HG03159 (cell line): ENCODE measurements around the gene CEP72.
A peak's percentile ranks its signal among the peaks of the same experiment; 100 is the strongest.
"Not testable (repeated sequence)": the region's sequence is repeated elsewhere in the genome, so short reads cannot be mapped to it uniquely, and the experiment has no call there.

Experiments used
- ATAC-seq: cut with Tn5 transposase; IDR thresholded peaks from one replicate; pipeline ENCODE4 v1.9.1; 2021; ENCODE audit warnings: mild to moderate bottlenecking, moderate library complexity; ENCODE audit not compliant: unreplicated experiment

Gene CEP72

DNA sequence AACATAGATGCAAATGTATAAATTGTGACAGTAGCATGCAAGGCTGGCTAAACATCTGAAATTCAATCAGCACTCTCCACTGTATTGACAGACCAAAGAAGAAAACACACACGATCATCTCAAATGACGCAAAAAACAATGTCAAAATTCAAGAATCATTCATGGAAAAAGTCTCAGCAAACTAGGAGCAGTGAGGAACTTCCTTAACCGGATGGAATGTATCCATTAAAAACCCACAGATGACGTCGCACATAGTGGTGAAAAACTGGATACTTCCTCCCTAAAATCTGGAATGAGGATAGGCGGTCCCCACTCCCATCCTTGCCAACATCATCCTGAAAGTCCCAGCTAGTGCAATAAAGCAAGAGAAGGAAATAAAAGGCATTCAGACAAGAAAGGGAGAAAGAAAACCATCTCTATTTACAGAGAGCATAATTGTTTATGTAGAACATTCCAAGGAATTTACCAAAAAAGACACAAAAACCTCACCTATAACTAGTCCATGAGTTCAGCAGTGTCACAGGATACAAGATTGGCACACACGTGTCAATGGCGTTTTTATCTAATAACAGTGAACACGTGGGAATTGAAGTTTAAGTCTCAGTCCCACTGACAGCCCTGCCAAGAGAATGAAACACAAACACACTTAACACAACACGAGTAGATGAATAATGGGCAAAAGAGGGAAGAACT lies 14.1 kb upstream of the CEP72 start:
- ATAC-seq: no peak

DNA sequence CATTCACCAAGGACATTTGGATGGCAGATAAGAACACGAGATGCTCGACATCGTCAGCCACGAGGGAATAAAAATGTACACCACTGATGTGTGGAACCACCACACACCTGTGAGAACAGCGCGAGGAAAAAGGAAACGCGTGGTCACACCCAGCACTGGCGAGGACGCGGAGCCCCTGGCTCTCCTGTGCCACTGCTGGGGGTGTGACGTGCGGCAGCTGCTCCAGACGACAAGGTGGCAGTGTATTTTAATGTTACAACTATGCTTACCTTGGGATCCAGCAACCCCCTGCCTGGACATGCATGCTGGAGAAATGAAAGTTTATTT lies 13.6 kb upstream of the CEP72 start:
- ATAC-seq: no peak

DNA sequence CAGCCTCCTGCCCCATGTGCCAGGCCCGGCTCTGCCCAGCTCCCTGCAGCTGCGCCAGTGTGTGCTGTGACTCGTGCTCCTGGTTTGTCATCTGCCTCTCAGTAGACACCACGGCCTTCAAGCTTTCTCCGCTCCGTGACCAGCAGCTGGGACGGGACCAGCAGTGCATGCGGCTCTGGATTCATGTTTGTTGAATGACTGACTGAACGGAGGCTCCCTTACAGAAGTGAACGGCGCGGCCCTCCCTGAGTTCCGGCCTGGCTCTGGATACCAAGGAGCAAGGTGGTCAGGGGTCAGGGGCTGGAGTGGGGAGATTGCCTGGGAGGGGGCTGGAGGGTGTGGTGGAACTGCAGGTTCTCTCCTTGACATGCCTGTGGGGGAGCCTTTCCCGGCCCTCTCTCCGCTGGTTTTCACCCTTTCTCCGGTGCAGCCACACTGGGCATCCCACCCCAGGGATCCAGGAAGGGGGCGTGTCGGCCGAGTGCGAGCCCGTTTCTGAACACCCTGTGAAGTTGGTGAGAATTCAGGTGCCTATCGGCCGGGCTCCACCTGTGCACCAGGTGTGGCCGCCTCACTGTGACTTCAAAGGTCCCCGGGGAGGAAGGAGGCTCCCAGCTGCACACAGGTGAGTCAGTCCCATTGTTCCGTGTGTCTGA lies 11.1 kb upstream of the CEP72 start:
- no peak for ATAC-seq

DNA sequence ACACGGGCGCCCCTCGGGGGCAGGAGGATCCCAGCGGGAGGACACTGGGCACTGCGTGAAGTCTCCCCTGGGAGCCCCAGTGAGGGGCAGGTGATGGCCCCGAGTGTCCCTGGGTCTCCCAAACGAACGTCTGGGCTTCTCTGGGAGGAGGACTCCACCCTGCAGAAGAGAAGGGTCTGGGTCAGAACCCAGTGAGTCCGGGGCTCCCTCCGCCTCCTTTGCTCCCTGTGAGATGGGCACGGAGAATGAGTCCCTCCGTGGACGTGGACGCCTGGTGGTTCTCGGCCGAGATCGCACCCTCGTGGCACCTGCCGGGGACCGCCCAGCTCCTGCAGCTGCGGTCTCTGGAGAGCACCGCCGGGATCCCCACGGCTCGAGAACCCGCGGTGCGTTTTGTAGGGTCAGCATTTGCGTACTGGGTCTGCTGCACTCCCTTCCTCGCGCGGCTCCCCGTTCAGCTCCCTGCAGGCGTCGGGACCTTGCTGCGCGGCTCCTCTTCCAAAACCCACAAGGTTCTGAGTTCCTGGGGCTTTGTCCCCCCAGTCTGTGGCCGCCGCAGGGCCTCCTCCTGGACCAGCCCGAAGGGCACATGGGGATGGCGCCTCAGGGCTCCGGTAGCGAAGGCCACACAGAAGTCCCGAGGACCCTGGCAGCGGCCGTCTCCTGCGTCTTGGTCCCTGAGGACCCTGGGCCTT lies 10.2 kb upstream of the CEP72 start:
- no peak for ATAC-seq

DNA sequence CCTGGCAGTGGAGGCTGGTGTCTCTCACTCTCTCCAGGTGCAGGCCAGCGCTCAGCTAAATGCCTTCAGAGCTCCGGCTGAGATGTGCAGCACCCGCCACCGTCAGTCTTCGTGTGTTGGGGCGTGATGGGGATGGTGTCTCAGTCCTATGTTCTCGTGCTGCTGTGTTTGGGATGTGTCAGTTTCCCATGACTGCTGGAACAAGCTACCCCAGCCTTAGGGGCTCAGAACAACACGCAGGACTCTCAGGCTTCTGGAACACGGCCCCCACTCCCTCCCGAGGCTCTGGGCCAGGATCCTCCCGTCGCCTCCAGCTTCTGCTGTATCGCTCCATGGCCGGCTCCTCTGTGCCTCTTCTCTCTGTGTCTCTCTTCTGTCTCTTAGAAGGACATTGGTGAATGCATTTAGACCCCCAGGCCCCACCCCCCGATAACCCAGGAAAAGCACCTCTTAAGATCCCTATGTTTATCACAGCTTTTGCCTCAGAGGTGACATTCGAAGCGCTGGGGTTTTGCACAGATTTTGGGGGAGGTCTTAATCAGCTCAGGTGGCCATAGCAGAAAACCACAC lies 9.6 kb upstream of the CEP72 start:
- no peak for ATAC-seq

DNA sequence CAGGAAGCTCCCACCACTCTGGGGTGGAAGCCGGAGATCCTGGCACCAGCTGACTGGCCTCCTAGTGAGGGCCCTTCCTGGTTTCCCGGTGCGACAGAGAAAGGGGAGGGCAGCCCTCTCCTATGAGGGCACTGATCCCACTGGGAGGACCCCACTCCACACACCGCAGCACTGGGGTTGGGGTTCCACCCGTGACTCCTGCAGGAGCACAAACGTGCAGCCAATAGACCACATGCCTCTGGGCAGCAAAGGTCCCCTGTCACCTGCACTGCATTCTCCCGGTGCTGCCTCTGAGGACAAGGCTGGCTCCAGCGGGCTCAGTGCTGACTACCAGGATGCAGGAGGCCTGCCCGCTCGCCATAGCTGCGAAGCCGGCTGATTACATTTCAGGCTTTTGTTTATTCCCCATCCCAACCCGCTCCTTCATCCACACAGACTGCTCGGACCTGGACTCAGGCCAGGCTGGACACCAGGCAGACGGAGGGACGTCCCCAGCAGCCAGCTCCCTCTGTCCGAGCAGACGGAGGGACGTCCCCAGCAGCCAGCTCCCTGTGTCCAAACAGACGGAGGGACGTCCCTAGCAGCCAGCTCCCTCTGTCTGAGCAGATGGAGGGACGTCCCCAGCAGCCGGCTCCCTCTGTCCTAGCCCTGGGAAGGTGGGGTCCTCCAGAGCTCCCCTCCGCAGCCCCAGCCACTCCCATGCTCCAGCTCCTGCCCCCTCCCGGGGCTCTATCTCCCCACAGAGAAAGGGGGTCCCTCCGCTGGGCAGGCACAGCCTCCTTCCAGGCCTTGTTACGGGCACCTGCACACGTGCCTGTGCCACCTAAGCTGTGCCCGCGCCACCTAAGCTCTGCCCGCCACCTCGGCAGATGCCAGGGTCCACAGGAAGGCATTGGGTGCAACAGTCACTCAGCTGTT lies 8.8 kb upstream of the CEP72 start:
- ATAC-seq: no peak

DNA sequence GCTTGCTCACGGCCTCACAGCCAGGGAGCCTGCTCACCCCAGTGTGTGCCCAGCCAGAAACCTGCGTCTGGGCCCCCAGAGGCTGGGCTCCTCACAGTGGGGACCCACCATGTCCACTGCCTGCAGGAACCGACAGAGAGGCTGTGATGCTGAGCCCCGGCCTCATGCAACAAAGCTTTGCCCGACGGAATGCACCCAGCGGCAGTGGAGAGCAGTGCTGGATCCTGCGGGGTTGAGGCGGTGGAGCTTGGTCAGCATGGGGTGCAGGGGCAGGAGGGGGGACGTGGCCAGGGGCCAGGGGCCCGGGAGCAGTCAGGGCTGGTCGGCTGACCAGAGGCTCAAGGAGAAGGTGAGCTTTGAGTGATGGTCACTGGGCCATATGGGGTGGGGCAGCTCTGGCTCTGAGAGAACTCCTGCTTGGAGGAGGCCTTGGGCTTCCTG lies 7.7 kb upstream of the CEP72 start:
- ATAC-seq: no peak

DNA sequence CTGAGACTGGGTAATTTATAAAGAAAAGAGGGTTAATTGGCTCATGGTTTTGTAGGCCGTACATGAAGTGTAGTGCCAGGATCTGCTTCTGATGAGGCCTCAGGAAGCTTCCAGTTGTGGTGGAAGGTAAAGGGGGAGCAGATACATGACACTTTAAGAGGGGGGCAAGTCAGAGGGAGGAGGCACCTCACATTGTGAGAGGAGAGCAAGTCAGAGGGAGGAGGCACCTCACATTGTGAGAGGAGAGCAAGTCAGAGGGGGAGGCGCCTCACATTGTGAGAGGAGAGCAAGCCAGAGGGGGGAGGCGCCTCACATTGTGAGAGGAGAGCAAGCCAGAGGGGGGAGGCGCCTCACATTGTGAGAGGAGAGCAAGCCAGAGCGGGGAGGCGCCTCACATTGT lies 7.0 kb upstream of the CEP72 start:
- not testable (repeated sequence) for ATAC-seq

DNA sequence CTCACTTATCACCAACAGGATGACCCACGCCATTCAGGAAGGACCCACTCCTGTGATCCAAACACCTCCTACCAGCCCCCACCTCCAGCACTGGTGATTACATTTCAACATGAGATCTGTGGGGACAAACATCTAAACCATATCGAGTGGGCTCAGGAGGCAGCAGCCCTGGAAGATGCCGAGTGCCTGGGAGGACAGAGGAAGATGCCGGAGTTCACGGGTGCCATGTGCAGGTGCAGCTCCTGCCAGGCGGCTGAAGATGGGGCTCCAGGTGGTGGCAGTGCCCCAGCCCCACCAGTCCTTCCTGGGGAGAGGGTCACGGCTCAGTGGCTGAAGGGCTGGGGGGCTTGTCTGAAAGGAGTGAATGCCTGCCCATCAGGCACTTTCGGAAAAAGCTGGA lies 6.1 kb upstream of the CEP72 start:
- no peak for ATAC-seq

DNA sequence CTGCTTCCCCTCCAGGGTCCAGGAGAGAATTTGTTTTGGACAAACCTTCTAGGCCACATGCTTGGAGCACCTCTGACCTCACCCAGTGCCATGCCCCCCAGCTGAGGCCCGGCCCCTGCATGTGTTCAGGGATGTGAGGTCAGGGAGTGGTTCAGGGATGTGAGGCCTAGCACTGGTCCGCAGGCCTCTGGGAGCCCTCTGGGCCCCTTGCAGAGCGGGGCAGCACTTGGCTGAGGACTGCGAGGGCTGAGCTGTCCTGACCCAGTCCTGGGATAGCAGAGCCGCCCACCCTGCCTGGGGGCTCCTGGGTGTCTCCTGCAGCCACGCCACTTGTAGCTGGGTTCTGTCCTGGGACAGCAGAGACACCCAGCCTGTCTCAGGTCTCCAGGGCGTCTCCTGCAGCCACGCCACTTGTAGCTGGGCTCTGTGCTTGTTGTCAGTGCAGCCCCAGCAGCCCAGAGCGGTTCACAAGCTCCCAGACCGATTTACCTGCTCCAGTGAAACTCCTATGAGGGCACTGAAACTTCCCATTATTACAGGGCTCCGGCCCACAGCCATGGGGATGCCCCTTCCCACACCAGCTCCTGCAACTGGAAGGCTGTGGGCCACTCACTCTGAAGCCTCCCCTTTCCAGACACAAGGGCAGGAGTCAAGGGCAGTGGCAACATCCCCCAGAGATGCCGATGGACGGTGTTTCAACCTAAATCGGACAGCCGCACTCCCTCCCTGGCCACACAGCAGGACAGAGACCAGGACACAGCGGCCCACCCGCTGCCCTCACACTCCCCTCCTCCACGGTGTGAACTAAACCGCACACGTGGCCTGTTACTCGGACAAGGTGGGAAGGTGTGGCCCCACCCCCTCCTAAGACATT lies 5.4 kb upstream of the CEP72 start:
- no peak for ATAC-seq

DNA sequence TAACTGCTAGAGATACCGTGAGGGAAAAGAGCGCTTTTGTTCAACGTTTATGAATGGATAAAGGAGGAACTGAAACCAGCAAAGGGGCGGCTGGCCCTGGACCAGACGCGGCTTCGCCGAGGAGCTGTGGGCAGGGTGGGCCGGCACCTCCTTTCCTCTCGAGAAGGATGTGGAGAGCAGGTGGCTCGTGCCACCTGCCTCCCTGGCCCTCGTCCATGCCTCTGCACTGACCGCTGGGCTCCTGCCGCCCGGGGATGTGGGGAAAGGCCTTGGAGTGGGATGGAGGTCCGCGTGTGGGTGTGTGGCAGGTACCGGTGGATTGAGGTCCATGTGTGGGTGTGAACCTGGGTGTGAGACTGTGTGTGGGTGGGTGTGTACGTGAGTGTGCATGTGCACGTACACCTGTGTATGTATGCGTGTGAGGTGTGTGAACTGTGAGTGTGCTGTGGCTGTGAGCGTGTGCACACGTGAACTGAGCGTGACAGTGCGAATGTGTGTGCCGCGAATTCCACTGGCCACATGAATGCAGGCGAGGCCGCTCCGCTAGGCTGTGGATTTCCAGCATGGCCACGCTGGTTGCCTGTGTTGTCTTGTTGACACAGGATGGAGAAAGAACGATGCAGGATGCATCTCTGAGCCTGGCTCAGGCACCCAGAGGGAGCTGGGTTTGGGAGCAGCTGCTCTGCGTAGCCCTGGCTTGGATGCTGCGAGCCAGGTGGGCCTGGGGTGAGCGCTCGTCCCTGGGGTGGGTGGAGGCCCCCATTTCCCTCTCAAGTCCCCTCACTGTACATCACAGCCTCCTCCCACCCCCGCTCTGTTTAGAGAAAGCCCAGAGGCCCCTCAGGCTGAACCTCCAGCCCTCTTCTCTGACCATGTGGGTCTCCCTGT lies 4.4 kb upstream of the CEP72 start:
- peak; percentile 46 for ATAC-seq

DNA sequence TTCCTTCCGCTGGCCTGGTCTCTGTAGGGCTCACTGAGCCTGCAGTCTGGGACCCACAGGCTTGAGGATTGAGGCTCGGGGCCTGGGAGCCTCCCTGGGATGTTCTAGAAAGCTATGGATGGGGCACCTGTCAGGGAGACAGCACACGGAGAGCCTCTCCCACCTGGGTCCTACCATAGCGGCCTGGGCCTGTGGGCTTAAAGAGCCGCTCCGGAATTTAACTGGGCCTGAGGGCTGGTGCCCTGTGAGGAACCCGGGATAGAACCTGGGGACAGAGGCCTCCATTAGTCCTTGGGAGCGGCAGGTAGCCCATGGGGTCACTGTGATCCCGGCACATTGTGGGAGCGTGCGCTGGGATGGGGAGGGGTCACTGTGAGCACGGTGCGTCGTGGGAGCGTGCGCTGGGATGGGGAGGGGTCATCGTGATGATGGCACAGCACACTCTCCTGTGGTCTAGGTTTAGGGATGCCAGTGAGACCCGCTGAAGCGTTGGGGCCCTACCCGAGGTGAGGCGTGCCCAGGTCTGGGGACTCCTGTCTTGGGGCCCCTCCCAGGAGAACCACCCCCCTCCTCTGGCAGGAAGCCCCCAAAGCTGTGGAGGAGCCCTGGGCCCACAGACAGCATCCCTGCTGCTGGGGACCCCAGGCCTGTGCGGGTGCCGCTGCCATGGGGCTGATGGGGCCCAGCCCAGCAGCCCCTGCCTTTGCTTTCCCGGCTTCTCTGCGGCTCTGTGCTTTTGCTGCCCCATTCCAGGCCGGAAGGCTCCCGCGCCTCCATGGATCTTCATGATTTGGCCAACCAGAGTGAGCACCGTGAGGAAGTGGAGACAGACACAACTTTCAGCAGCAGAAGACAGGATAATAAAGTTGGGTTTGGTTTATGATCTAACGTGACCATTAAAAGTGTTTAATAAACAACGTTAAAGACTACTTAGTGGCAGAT lies 3.4 kb upstream of the CEP72 start:
- no peak for ATAC-seq

DNA sequence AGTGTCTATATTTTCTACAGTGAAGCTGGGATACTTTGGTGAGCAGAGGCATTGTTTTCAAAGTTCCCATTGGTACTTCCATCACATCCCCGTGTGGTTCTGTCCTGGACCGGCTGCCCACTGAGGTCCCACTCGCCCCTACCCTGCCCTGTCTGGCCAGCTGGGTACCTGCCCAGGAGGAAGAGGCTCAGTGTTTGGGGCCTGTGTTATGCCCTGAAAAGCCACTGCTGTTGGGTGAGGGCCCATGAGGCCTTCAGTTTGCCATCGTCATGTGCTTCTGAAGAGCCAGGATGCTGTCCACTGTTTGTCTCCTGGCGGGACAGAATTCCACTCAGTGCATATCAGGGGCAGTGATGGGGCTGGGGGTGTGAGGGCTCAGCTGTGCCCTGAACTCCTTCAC lies 2.6 kb upstream of the CEP72 start:
- ATAC-seq: no peak

DNA sequence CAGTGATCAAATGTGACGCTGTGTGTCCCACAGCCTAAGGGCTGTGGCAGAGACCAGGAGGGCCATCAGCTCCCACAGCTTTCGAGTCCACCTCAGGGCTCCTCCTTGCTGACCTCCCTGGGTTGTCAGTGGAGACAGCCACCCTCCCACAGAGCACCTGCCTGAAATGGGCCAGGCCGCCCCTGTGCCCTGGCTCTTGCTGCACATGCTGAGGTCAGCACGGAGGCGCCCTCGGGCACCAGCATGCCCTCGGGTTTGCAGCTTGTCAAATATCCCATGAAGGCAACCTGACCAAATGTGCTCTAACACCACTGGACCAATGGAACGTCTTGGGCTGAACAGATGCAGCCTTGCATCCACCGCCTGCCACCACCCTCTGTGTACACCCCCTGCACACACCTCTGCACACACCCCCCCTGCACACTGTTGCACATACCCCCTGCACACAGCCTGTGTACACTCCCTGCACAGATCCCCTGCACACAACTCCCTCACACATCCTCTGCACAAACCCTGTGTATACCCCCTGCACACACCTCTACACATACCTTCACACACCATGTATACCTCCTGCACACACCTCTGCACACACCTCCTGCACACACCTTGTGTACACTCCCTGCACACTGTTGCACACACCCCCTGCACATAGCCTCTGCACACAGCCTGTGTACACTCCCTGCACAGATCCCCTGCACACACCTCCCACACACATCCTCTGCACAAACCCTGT lies 2.0 kb upstream of the CEP72 start:
- no peak for ATAC-seq

DNA sequence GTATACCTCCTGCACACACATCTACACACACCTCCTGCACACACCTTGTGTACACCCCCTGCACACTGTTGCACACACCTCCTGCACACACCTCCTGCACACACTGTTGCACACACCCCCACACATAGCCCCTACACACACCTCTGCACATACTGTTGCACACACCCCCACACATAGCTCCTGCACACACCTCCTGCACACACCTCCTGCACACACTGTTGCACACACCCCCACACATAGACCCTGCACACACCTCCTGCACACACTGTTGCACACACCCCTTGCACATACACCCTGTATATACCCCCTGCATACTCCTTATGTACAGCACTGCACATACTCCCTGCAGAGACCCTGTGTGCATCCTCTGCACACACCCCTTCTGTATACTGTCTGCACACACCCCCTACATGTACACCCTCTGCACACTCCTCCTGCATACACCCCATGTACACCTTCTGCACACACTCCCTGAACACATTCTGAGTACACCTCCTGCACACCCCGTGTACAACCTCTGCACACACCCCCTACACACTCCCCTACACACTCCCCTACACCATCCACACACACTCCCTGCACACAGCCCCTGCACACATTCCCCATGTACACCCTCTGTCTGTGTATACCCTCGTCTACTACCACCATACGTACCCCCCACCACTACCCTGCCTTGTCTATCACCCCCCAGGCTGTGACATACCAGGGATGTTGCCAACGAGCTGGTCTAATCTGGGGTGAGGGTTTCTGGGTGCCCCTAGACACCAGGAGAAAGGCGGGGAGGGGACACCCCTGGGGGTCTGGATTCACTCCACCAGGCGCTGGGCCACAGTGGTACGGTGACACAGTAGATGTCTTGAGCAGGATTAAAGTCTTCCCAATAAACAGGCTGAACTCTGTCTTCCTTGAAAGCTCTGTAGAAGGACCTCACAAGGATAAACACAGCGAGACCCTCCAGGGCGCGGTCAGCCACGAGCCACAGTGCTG lies 1.1 kb upstream of the CEP72 start:
- no peak for ATAC-seq
